HEK293 (cell line): ENCODE measurements around the gene NR2F2.

Experiments used
- CTCF ChIA-PET: fragments of 350-600 bp; formaldehyde crosslinking; extraction: SDS; loops from one replicate; lab custom pipeline; 2021; ENCODE audit warnings: antibody characterized with exemption; lab: Yijun Ruan, JAX
- POLR2A ChIA-PET: fragments of 300-600 bp; formaldehyde crosslinking; extraction: SDS; loops from one replicate; lab custom pipeline; 2020; ENCODE audit warnings: antibody characterized with exemption, inconsistent platforms; lab: Yijun Ruan, JAX
- H3K27ac ChIP-seq: fragments of 200-500 bp; sonication (Bioruptor generic); 2 replicates; pipeline ENCODE4 v1.5.1; 2014; ENCODE audit warnings: low read depth, low read length, control low read depth, inconsistent platforms; ENCODE audit errors: extremely low read depth
- H3K36me3 ChIP-seq, 2 experiments: fragments of 200-500 bp in 1 of 2; sonication (Bioruptor generic) in 1 of 2; 1 replicate in 1 of 2; 2 replicates in 1 of 2; pipeline ENCODE4 v1.5.1; 2014 to 2017; ENCODE audit warnings: inconsistent platforms in 2 of 2, low read length in 2 of 2; ENCODE audit not compliant: control insufficient read depth in 2 of 2, insufficient read depth in 1 of 2
- H3K4me1 ChIP-seq: fragments of 200-500 bp; sonication (Bioruptor generic); 2 replicates; pipeline ENCODE4 v1.5.1; 2014; ENCODE audit warnings: mild to moderate bottlenecking, low read length, inconsistent platforms; ENCODE audit not compliant: control insufficient read depth, insufficient read depth
- H3K4me3 ChIP-seq: 2 replicates; pipeline ENCODE4 v1.5.1; 2011; ENCODE audit warnings: low read depth, mild to moderate bottlenecking, control low read depth, low read length, moderate library complexity
- H3K9me3 ChIP-seq: fragments of 200-500 bp; sonication (Bioruptor generic); 2 replicates; pipeline ENCODE4 v1.5.1; 2014; ENCODE audit warnings: low read depth, low read length, inconsistent platforms; ENCODE audit not compliant: control insufficient read depth, insufficient read depth
- FEZF1 ChIP-seq: fragments of 450-650 bp; formaldehyde crosslinking; IDR thresholded peaks from 2 replicates; pipeline ENCODE4 v1.5.1; 2016; ENCODE audit warnings: missing biosample characterization, missing genetic modification characterization
- KLF16 ChIP-seq: fragments of 450-650 bp; formaldehyde crosslinking; IDR thresholded peaks from 2 replicates; pipeline ENCODE4 v1.5.1; 2017; ENCODE audit warnings: missing biosample characterization, missing genetic modification characterization
- OSR2 ChIP-seq: fragments of 450-650 bp; formaldehyde crosslinking; IDR thresholded peaks from 2 replicates; pipeline ENCODE4 v1.5.1; 2016; ENCODE audit warnings: missing biosample characterization, missing genetic modification characterization
- SP7 ChIP-seq: fragments of 450-650 bp; formaldehyde crosslinking; IDR thresholded peaks from 2 replicates; pipeline ENCODE4 v1.5.1; 2016; ENCODE audit warnings: missing biosample characterization, missing genetic modification characterization
- WT1 ChIP-seq: fragments of 450-650 bp; formaldehyde crosslinking; IDR thresholded peaks from 2 replicates; pipeline ENCODE4 v1.5.1; 2016; ENCODE audit warnings: missing biosample characterization, missing genetic modification characterization
- ZBTB17 ChIP-seq: fragments of 450-650 bp; formaldehyde crosslinking; IDR thresholded peaks from 2 replicates; pipeline ENCODE4 v1.5.1; 2016; ENCODE audit warnings: missing biosample characterization, missing genetic modification characterization
- ZBTB20 ChIP-seq: fragments of 450-650 bp; formaldehyde crosslinking; IDR thresholded peaks from 2 replicates; pipeline ENCODE4 v1.5.1; 2016; ENCODE audit warnings: missing biosample characterization, missing genetic modification characterization
- ZFHX2 ChIP-seq: fragments of 450-650 bp; formaldehyde crosslinking; conservative IDR thresholded peaks from 2 replicates; pipeline ENCODE4 v1.5.1; 2016; ENCODE audit warnings: missing biosample characterization, missing genetic modification characterization
- ZNF16 ChIP-seq: fragments of 450-650 bp; formaldehyde crosslinking; IDR thresholded peaks from 2 replicates; pipeline ENCODE4 v1.5.1; 2016; ENCODE audit warnings: low read depth, missing biosample characterization, missing genetic modification characterization
- ZNF366 ChIP-seq: fragments of 450-650 bp; formaldehyde crosslinking; conservative IDR thresholded peaks from 2 replicates; pipeline ENCODE4 v1.5.1; 2016; ENCODE audit warnings: missing biosample characterization, missing genetic modification characterization
- ZNF514 ChIP-seq: fragments of 450-650 bp; formaldehyde crosslinking; IDR thresholded peaks from 2 replicates; pipeline ENCODE4 v1.5.1; 2016; ENCODE audit warnings: missing biosample characterization, missing genetic modification characterization
- ZNF560 ChIP-seq: fragments of 450-650 bp; formaldehyde crosslinking; IDR thresholded peaks from 2 replicates; pipeline ENCODE4 v1.5.1; 2017; ENCODE audit warnings: missing biosample characterization, missing genetic modification characterization, borderline replicate concordance
- ZNF621 ChIP-seq: fragments of 450-650 bp; formaldehyde crosslinking; IDR thresholded peaks from 2 replicates; pipeline ENCODE4 v1.5.1; 2017; ENCODE audit warnings: missing biosample characterization, missing genetic modification characterization
- ZNF654 ChIP-seq: fragments of 450-650 bp; formaldehyde crosslinking; IDR thresholded peaks from 2 replicates; pipeline ENCODE4 v1.5.1; 2016; ENCODE audit warnings: low read depth, missing biosample characterization, missing genetic modification characterization
- ZNF707 ChIP-seq: fragments of 450-650 bp; formaldehyde crosslinking; IDR thresholded peaks from 2 replicates; pipeline ENCODE4 v1.5.1; 2016; ENCODE audit warnings: missing biosample characterization, missing genetic modification characterization
- ZNF747 ChIP-seq: fragments of 450-650 bp; formaldehyde crosslinking; IDR thresholded peaks from 2 replicates; pipeline ENCODE4 v1.5.1; 2016; ENCODE audit warnings: missing biosample characterization, missing genetic modification characterization
- ZNF776 ChIP-seq: fragments of 450-650 bp; formaldehyde crosslinking; IDR thresholded peaks from 2 replicates; pipeline ENCODE4 v1.5.0; 2017; ENCODE audit warnings: missing biosample characterization, missing genetic modification characterization, borderline replicate concordance
- ZNF785 ChIP-seq: fragments of 450-650 bp; formaldehyde crosslinking; IDR thresholded peaks from 2 replicates; pipeline ENCODE4 v1.5.1; 2016; ENCODE audit warnings: missing biosample characterization, missing genetic modification characterization
- TF ChIP-seq, protein P1 (sequence below): fragments of 450-650 bp; formaldehyde crosslinking; IDR thresholded peaks from 2 replicates; pipeline ENCODE4 v1.5.1; 2016; ENCODE audit warnings: missing biosample characterization, missing genetic modification characterization
- TF ChIP-seq, protein P2 (sequence below): fragments of 450-650 bp; formaldehyde crosslinking; IDR thresholded peaks from 2 replicates; pipeline ENCODE4 v1.5.1; 2016; ENCODE audit warnings: missing biosample characterization, missing genetic modification characterization
- TF ChIP-seq, protein P3 (sequence below): fragments of 450-650 bp; formaldehyde crosslinking; IDR thresholded peaks from 2 replicates; pipeline ENCODE4 v1.5.0; 2017; ENCODE audit warnings: missing biosample characterization, missing genetic modification characterization, borderline replicate concordance
- TF ChIP-seq, protein P4 (sequence below): fragments of 450-650 bp; formaldehyde crosslinking; IDR thresholded peaks from 2 replicates; pipeline ENCODE4 v1.5.1; 2016; ENCODE audit warnings: missing biosample characterization, missing genetic modification characterization

Gene NR2F2

DNA sequence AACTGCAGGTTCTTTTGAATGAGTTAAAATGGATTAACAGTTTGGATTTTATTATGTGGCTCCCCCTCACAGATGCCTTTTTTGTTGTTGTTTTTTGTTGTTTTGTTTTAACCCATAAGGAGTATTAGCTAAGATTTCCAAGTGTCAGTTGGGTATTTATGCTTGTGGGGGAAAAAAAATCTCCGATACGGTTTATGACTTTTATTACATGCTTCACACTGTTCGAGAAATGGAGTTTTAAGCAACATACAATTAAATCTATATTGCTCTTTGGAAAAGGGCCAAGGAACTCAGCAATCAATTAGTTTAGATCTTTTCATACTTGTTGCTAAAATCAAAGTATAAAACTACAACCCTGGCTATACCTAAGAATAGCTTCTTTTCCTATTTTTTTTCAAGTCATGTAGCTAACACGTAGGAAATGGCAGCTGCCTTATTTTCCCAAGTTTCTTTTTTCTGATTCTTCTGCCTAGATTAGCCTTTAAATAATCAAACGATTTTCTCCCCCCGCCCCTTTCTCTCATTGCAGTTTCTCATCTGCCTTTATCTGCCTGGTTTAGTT, 16.0 kb downstream of the NR2F2 start (continued):
- TF ChIP-seq, protein P1, sequence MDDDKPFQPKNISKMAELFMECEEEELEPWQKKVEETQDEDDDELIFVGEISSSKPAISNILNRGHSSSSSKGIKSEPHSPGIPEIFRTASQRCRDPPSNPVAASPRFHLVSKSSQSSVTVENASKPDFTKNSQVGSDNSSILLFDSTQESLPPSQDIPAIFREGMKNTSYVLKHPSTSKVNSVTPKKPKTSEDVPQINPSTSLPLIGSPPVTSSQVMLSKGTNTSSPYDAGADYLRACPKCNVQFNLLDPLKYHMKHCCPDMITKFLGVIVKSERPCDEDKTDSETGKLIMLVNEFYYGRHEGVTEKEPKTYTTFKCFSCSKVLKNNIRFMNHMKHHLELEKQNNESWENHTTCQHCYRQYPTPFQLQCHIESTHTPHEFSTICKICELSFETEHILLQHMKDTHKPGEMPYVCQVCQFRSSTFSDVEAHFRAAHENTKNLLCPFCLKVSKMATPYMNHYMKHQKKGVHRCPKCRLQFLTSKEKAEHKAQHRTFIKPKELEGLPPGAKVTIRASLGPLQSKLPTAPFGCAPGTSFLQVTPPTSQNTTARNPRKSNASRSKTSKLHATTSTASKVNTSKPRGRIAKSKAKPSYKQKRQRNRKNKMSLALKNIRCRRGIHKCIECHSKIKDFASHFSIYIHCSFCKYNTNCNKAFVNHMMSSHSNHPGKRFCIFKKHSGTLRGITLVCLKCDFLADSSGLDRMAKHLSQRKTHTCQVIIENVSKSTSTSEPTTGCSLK (tag by site-specific recombination) = no peak
- no peak for TF ChIP-seq ZNF707 (tag by site-specific recombination)
- TF ChIP-seq OSR2 (tag by site-specific recombination) = peak; percentile 52; the same call in 1 of the 2 replicates
- no peak for TF ChIP-seq ZNF16 (tag by site-specific recombination)
- TF ChIP-seq SP7 (tag by site-specific recombination) = peak; percentile 85

DNA sequence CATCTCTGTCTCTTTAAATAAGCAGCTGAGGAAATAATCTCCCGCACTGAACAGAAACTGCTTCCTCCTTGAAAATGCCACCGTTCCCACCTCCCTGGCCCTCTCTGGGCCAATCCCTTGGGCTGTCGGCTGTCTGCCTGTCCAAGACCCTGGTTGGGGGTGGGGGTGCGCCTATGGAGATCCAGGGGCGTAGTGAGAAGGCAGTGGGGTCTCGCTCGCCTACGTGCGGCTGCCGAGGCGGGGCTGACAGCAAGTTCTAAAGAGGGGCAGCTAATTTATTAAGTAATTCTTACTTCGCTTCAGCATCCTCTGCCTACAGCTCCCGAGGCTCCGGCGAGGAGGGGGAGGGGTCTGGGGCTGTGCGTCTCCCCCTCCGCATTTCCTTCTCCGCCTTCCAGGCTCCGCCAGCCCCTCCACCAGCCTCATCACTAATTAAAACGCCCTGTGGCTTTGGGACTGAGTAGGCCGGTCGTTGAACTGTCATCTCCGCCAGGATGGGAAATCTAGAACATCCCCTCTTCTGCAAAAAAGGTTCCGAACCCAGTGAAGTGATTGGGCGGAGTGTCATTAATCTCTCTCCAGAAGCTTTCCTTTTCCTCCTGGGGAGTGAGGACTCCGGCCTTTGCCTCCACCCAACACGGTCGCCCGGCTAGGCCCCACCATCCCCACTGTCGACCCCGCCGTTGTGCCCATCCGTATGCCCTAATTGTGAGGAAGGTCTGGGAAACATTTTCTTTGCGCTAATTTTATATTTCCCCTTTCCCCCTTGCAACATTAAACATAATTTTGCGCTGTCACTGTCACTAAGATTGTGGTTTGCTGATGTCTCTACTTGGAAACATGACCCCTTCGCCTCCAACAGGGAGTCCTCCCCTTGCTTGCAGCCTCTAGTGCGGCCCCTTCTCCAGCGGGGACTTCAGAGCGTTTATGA, 16.9 kb downstream of the NR2F2 start:
- Histone ChIP-seq H3K4me3 (no peak overlapping the region), H3K4me1 (peaks cover 16% of the 10 kb centered on the region), H3K27ac (no peak overlapping the region; the same call in 1 of the 2 replicates), H3K36me3 (peaks cover 10 to 18% of the 10 kb centered on the region in 2 experiments), H3K9me3 (no peaks in the 10 kb centered on the region)
- ChIA-PET POLR2A (interaction anchor here (0.7 to 1.0 kb wide), 2 partner anchors 10 to 17 kb away, joined by 3 to 4 read pairs; partner anchors contain the start of gene NR2F2), CTCF (interaction anchor here (1.0 to 1.7 kb wide), 2 partner anchors 9 to 20 kb away, joined by 4 to 5 read pairs; no protein-coding TSS in a partner anchor)
- TF ChIP-seq WT1 (0 out of 2 replicates have a peak, but pooled peaks have one; percentile 4), ZFHX2 (0 out of 2 replicates have a peak, but pooled peaks have one; percentile 15), ZNF785 (tag by site-specific recombination) (no peak)

DNA sequence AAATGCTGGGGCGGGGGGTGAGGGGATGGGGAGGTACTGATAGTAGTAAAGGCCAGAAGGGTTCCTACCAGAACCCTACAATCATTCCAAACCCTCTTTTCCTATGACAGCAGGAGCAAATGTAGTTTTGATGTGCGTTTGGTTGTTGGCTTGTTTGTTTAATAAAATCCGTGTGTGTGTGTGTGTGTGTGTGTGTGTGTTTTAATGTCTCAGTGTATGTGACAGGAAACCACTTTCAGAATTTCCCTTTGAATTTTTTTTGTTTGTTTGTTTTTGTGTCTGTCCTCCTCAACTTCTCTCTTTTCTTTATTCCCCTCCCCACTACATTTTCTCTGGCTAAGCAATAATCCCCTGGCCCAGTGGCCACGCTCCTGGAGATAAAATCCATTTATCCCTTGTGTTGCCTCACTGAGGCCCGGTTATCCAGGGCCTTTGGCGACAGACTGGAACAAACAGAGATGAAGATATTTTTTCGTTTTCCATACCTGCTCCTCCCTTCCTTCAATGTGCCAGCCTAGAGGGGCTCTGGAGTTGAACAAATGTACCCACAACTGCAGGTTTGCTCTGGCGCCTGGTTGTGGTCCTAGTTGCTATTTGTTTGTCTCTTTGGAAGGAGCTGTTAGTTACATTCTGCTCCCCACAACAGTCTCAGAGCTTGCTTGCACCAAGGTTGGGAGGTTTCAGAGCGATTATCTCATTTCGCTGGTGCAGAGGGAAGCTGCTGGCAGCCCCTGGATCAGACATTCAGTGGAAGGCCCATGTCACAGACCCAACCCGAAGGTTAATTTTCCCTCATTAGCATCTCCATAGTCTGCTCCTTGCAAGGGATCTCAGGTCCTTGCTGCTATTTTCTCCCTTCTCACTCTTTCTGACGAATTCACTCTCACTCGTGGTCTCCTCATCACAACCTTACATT, 17.9 kb downstream of the NR2F2 start:
- no peak overlapping the region for H3K27ac ChIP-seq
- H3K4me3 ChIP-seq = no peak overlapping the region
- POLR2A ChIA-PET = interaction anchor here (0.6 to 2.2 kb wide), 3 partner anchors 9 to 14 kb away, joined by 3 to 5 read pairs (median 3); no protein-coding TSS in a partner anchor
- no peaks in the 10 kb centered on the region for H3K9me3 ChIP-seq
- peaks cover 10 to 20% of the 10 kb centered on the region in 2 experiments for H3K36me3 ChIP-seq
- H3K4me1 ChIP-seq = peaks cover 12% of the 10 kb centered on the region
- CTCF ChIA-PET = no interaction called here
- TF ChIP-seq, protein P2, sequence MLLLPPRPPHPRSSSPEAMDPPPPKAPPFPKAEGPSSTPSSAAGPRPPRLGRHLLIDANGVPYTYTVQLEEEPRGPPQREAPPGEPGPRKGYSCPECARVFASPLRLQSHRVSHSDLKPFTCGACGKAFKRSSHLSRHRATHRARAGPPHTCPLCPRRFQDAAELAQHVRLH (tag by site-specific recombination) = no peak
- TF ChIP-seq, protein P3, sequence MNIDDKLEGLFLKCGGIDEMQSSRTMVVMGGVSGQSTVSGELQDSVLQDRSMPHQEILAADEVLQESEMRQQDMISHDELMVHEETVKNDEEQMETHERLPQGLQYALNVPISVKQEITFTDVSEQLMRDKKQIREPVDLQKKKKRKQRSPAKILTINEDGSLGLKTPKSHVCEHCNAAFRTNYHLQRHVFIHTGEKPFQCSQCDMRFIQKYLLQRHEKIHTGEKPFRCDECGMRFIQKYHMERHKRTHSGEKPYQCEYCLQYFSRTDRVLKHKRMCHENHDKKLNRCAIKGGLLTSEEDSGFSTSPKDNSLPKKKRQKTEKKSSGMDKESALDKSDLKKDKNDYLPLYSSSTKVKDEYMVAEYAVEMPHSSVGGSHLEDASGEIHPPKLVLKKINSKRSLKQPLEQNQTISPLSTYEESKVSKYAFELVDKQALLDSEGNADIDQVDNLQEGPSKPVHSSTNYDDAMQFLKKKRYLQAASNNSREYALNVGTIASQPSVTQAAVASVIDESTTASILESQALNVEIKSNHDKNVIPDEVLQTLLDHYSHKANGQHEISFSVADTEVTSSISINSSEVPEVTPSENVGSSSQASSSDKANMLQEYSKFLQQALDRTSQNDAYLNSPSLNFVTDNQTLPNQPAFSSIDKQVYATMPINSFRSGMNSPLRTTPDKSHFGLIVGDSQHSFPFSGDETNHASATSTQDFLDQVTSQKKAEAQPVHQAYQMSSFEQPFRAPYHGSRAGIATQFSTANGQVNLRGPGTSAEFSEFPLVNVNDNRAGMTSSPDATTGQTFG (tag by site-specific recombination) = no peak
- no peak for TF ChIP-seq ZNF560 (tag by site-specific recombination)
- TF ChIP-seq KLF16 (tag by site-specific recombination) = no peak
- TF ChIP-seq ZNF654 (tag by site-specific recombination) = no peak
- no peak for TF ChIP-seq ZNF621 (tag by site-specific recombination)
- TF ChIP-seq ZNF366 = 0 out of 2 replicates have a peak, but pooled peaks have one; percentile 19
- TF ChIP-seq, protein P4, sequence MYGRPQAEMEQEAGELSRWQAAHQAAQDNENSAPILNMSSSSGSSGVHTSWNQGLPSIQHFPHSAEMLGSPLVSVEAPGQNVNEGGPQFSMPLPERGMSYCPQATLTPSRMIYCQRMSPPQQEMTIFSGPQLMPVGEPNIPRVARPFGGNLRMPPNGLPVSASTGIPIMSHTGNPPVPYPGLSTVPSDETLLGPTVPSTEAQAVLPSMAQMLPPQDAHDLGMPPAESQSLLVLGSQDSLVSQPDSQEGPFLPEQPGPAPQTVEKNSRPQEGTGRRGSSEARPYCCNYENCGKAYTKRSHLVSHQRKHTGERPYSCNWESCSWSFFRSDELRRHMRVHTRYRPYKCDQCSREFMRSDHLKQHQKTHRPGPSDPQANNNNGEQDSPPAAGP (tag by site-specific recombination) = no peak
- TF ChIP-seq ZNF776 = no peak
- no peak for TF ChIP-seq ZBTB20 (tag by site-specific recombination)
- TF ChIP-seq ZNF514 (tag by site-specific recombination) = no peak
- TF ChIP-seq FEZF1 (tag by site-specific recombination) = peak; percentile 78
- TF ChIP-seq ZNF747 (tag by site-specific recombination) = no peak
- peak; percentile 49 for TF ChIP-seq ZBTB17 (tag by site-specific recombination)
